ENCODE results near the gene KAZALD1. TPM values are rescaled to one million over a fixed set of nuclear protein-coding genes. Genes with fewer than 3 reads are reported as not detected.
A peak's percentile ranks its signal among the peaks of the same experiment; 100 is the strongest.

The KAZALD1 gene
- total RNA-seq, 1 donor from 2014 or later = 3.8 TPM

DNA sequence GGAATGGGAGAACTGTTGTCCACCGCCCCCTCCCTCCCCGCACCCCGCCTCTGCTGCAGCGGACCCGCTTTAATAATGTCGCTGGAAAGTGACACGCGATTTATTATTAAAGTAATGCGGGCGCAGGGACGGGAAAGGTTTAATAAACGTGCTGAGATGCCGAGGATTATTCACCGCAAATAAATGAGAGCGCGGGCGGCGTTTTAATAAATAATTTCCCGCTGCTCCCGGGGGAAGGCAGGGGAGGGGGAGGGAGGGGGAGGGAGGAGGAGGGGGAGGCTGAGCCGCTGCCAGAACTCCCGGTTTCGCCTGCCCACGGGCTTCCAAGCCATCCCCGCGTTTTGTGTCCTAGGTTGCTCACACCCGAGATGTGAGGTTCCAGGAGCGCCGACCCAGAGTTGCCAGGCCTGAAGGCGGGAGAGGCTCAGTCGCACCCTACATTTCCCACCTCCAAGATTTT, 5.1 kb downstream of the KAZALD1 start:
- no peak for DNase-seq (ENCODE audit: low spot score)

- peak; percentile 78 for DNase-seq (ENCODE audit: low spot score)
Measured at GRCh38 chr10:101067356-101068083, 5.7 kb downstream of the KAZALD1 start.

GRCh38 chr10:101069441-101069840, 7.7 kb downstream of the KAZALD1 start:
- DNase-seq (ENCODE audit: low spot score) = no peak

GRCh38 chr10:101070098-101070497, 8.3 kb downstream of the KAZALD1 start:
- no peak for DNase-seq (ENCODE audit: low spot score)

DNA sequence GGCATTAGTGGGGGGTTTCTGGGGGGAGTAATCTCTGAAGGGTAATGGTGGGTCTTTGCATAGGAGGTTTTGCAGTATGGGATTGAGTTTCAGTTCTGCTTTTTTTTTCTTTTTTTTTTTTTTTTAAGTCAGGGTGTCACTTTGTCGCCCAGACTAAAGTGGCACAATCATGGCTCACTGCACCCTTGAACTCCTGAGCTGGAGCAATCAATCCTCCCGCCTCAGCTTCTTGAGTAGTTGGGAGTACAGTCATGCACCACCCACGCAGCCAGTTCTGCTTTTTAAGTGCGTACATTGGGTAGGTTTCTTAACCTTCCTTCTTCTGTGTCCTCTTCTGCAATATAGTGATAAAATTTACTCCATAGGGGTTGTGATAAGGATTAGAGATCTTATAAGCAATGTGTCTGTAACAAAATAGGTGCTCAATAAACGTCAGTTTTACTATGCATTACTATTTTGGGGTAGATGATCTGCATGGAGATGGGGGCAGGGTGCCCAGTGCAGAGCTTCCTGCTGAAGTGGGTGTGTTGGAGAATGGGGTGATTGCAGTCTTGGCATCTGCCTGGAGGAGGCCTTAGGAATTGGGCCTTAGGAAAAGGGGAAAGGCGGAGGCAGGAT, 9.6 kb downstream of the KAZALD1 start:
- no peak for DNase-seq (ENCODE audit: low spot score)

DNA sequence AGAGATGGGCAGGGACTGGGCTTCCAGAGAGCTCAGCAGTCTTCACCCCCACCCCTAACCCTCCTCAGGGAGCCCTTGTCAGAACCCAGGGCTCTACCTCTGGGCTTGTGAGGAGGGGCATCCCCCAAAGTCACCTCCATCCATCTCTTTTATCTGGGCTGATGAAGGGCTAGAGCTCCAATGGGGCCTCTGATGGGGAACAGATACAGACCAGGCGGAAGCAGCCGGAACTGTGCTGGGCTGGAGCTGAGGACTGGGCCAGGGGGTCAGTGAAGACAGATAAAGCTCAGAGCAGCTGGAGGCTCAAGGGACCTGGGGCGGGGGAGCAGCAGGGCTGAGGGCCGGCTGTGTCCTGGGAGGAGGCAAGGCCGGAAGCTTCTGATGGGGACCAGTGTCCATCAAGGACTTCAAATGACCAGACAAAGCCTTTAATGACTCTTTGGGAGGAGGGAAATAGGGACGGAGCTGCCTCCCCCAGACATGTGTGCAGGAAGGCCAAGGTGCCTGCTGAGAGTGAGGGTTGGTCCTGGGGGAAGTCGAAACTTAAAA, 10.2 kb downstream of the KAZALD1 start:
- DNase-seq (ENCODE audit: low spot score) = no peak

- no peak for DNase-seq (ENCODE audit: low spot score)
Measured at GRCh38 chr10:101072923-101073322, 11.1 kb downstream of the KAZALD1 start.

DNA sequence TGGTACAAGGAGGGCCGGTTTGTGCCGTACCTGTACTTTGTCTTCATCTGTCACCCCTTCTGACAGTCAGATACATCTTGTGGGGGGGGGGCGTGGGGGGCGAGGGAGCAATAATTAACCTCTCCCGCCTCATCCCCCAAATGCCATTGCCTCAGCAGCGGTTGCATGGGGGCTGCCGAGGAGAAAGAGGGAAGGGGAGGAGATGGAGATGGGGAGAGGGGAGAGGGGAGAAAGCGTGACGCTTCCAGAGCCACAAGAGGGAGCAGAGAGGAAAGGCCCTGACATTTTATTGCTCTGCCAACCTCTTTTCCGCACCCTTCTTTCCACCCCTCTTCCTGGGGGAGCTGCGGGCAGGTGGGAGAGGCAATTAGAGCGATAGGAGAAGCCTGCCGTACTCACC, 11.8 kb downstream of the KAZALD1 start:
- DNase-seq (ENCODE audit: low spot score) = no peak

- DNase-seq (ENCODE audit: low spot score) = no peak
Measured at GRCh38 chr10:101075775-101076174, 14.0 kb downstream of the KAZALD1 start.

- DNase-seq (ENCODE audit: low spot score) = no peak
Measured at GRCh38 chr10:101076630-101077029, 14.8 kb downstream of the KAZALD1 start.

- no peak for DNase-seq (ENCODE audit: low spot score)
Measured at GRCh38 chr10:101079874-101080273, 18.1 kb downstream of the KAZALD1 start.

- DNase-seq (ENCODE audit: low spot score) = no peak
Measured at GRCh38 chr10:101080933-101081931, 19.4 kb downstream of the KAZALD1 start.

- DNase-seq (ENCODE audit: low spot score) = no peak
Measured at GRCh38 chr10:101085846-101086245, 24.1 kb downstream of the KAZALD1 start.

GRCh38 chr10:101087376-101087775, 25.6 kb downstream of the KAZALD1 start:
- DNase-seq (ENCODE audit: low spot score) = no peak

GRCh38 chr10:101087965-101088364, 26.2 kb downstream of the KAZALD1 start:
- no peak for DNase-seq (ENCODE audit: low spot score)

DNA sequence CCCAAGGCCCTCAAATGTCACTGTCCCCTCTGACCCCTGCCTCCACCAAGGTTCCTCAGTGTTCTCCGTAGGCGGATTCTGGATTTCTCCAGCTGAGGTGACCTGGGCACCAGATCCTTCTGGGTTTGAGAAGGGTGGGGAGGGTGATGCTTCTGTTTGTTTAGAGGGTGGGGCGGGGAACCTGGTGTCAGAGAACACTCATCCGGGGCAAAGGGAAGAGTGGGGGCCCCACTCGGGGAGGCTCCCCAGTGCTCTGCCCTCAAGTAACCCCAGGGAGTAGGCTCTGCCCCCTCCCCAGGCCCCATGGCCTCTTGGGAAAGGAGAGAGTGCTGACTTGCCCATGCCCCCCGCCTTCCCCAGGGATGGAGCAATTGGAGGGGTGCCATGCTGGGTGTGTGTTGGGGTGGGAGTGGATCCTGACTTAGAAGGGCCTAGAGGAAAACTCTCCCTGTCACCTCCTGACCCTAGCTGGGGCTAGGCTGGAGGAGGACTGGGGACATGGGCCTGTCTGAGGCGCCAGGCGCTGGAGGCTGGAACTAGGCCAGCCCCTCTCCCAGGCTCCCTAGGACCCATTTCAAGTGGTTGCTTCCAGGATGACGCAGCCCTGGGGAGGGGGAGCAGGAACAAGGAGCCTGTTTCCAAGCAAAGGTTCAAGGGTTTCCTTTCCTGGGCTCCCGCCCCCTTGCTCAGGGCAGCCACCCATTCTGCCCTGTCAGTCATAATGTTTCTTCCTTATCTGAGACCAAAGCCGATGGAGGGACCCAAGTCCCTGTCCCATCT, 27.9 kb downstream of the KAZALD1 start:
- no peak for DNase-seq (ENCODE audit: low spot score)

- DNase-seq (ENCODE audit: low spot score) = no peak
Measured at GRCh38 chr10:101090597-101090996, 28.8 kb downstream of the KAZALD1 start.

DNA sequence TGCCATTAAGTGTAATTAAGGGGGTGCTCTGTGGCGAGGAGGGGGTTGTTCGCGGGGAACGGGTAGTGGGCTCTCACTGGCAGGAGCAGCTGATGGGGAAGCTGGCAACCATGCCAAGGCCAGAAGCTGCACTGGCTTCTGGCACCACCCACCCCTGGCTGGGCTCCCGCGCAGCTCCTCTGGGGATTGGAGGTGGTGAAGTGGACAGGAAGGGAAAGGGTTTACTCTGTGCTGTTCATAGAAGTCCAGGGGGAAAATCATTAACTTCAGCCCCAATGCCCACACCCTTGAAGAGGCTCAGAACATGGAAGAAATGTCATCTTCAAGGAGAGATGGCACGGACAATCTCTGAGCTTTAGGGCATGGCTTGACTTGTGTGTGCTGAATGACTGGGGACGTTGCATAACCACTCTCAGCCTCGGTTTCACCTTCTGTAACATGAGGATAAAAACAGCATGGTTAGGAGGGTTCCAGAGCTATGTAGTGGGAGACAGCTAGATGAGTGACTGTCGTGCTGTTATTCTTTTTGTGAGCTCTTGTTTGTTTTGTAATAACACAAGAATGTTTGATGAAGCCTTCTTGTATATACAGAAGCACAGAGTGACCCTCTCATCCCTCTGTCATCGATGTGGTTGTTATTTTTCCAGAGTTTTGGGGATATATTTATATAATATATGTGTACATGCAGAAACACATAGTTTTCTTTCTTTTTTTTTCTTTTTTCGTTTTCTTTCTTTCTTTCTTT, 29.9 kb downstream of the KAZALD1 start:
- no peak for DNase-seq (ENCODE audit: low spot score)

DNA sequence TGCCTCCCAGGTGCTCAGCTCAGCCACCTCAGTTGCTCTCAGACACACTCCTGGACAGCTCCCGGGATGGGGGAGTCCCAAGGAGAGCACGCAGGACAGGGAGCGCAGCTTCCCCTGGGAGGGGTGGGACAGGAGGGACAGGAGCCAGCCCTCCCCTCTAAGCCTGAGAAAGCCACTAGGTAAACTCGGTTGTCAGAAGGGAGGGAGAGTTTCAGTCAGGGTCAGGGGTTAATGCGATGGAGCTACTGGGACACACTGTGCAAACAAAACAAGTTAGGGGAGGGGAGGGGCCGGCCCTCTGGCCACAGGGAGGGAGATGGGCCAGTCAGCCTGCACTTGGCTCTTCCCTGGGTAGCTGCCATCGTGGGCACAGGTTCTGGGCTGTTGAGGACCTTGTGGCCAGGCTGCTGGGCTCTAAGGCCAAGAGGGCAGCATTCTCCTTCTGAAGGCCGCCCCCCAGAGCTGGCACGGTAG, 31.1 kb downstream of the KAZALD1 start:
- DNase-seq (ENCODE audit: low spot score) = no peak

Measured in mucosa of gallbladder (tissue), 1 donor.